HL-60 (cell line): ENCODE measurements around the gene PALLD.

Source experiments
- DNase-seq, 2 experiments: peaks; one replicate each; pipeline ENCODE4 v3.0.0-alpha.2; 2010 to 2020; ENCODE audit warnings: low read depth in 1 of 2, low spot score in 1 of 2
- H3K27ac ChIP-seq: fragments of 250-450 bp; sonication (Bioruptor Pico); replicated peaks from 2 replicates; pipeline ENCODE4 v1.5.1; 2020; ENCODE audit warnings: mild to moderate bottlenecking, moderate library complexity
- H3K27me3 ChIP-seq: fragments of 250-450 bp; sonication (Bioruptor Pico); 2 replicates; pipeline ENCODE4 v1.5.1; 2021; ENCODE audit warnings: mild to moderate bottlenecking, moderate library complexity; ENCODE audit not compliant: insufficient read depth, poor library complexity, severe bottlenecking
- H3K4me3 ChIP-seq: replicated peaks from 2 replicates; pipeline ENCODE4 v1.5.1; 2011; ENCODE audit warnings: mild to moderate bottlenecking, control low read depth, low read length; ENCODE audit not compliant: insufficient read depth
- GABPA ChIP-seq: IDR thresholded peaks from 2 replicates; pipeline ENCODE4 v1.6.1; 2012; ENCODE audit warnings: low read depth
- POLR2AphosphoS5 ChIP-seq: IDR thresholded peaks from 2 replicates; pipeline ENCODE4 v1.6.1; 2012; ENCODE audit warnings: low read depth
- SPI1 ChIP-seq: IDR thresholded peaks from 2 replicates; pipeline ENCODE4 v1.6.1; 2012; ENCODE audit warnings: low read depth, mild to moderate bottlenecking, borderline replicate concordance
- TF ChIP-seq, protein P1 (sequence below): IDR thresholded peaks from one replicate; pipeline ENCODE4 v1.5.1; 2011; ENCODE audit warnings: low read length, control low read depth, inconsistent platforms; ENCODE audit not compliant: insufficient read depth
- TF ChIP-seq, protein P2 (sequence below): IDR thresholded peaks from 2 replicates; pipeline ENCODE4 v1.6.1; 2012; ENCODE audit warnings: low read depth; ENCODE audit not compliant: insufficient replicate concordance

Gene PALLD

DNA sequence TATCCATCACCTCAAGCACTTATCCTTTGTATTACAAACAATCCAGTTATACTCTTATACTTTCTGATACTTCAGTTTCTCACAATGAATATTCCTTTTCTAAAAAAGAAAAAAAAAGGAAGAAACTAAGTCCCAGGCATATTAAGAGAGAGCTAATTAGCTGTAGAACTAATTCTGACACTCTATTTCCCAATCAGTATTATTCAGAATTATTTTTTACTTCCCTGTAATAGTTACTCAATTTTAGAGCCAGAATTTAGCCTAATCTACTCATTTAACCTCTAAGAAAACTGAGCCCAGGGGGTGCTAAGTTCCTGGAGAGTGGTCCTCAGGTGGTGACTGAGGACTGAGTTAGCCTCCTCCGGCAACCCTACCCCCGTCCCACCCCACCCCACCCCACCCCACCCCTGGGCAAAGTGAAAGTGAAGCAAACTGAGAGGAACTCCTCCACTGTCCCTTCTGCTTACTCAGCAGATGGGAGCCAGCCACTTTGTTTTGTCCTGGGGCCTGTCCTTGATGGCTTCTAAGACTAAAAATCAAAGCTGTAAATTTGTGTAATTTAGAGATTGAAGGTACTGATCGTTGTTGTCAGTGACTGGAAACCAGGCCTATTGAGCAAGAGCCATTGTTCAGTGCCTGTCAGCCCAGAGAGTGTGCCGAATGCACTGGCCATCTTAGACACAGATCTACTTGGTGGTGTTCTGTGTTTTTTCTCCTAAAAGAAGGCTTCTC lies 351.1 kb downstream of the PALLD start:
- no peak for DNase-seq
- no peak overlapping the region for H3K27ac ChIP-seq

DNA sequence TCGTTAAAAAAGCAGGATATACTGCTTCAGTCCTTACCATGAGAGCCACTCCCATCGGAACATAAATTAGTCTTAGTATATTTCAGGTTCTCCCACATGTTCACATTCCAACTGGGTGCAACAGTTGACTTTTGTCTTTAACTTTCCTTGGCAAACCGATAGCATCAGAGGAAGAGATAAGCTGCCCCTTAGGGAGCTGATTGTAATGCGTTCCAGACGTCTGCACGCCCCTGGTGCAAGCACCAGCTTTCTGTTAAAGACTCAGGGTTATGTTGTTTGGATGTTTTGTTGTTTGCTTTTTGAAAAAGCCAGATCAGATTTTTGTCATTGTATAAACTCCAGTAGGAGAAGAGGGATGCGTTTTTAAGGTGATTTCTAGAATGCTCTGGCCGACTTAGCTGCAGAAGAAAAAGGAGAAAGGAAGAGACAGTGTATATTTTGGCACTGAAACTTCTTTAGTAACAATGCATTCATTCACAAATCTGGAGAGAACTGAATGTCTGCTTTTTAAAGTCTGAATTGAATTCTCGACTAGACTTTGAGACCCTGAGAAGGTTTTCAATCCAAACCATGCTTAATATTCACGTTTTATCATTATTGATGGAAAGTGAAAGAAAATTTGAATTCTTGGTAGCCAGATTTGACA lies 352.3 kb downstream of the PALLD start:
- TF ChIP-seq, protein P1, sequence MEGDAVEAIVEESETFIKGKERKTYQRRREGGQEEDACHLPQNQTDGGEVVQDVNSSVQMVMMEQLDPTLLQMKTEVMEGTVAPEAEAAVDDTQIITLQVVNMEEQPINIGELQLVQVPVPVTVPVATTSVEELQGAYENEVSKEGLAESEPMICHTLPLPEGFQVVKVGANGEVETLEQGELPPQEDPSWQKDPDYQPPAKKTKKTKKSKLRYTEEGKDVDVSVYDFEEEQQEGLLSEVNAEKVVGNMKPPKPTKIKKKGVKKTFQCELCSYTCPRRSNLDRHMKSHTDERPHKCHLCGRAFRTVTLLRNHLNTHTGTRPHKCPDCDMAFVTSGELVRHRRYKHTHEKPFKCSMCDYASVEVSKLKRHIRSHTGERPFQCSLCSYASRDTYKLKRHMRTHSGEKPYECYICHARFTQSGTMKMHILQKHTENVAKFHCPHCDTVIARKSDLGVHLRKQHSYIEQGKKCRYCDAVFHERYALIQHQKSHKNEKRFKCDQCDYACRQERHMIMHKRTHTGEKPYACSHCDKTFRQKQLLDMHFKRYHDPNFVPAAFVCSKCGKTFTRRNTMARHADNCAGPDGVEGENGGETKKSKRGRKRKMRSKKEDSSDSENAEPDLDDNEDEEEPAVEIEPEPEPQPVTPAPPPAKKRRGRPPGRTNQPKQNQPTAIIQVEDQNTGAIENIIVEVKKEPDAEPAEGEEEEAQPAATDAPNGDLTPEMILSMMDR: no peak
- no peak for TF ChIP-seq GABPA
- TF ChIP-seq, protein P2, sequence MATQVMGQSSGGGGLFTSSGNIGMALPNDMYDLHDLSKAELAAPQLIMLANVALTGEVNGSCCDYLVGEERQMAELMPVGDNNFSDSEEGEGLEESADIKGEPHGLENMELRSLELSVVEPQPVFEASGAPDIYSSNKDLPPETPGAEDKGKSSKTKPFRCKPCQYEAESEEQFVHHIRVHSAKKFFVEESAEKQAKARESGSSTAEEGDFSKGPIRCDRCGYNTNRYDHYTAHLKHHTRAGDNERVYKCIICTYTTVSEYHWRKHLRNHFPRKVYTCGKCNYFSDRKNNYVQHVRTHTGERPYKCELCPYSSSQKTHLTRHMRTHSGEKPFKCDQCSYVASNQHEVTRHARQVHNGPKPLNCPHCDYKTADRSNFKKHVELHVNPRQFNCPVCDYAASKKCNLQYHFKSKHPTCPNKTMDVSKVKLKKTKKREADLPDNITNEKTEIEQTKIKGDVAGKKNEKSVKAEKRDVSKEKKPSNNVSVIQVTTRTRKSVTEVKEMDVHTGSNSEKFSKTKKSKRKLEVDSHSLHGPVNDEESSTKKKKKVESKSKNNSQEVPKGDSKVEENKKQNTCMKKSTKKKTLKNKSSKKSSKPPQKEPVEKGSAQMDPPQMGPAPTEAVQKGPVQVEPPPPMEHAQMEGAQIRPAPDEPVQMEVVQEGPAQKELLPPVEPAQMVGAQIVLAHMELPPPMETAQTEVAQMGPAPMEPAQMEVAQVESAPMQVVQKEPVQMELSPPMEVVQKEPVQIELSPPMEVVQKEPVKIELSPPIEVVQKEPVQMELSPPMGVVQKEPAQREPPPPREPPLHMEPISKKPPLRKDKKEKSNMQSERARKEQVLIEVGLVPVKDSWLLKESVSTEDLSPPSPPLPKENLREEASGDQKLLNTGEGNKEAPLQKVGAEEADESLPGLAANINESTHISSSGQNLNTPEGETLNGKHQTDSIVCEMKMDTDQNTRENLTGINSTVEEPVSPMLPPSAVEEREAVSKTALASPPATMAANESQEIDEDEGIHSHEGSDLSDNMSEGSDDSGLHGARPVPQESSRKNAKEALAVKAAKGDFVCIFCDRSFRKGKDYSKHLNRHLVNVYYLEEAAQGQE: no peak
- no peak for TF ChIP-seq SPI1
- no peak for TF ChIP-seq POLR2AphosphoS5
- no peak for DNase-seq
- no peak overlapping the region for H3K4me3 ChIP-seq
- no peak overlapping the region for H3K27ac ChIP-seq
- H3K27me3 ChIP-seq: no peaks in the 10 kb centered on the region

More for the DNA sequence above, 351.1 kb downstream of the PALLD start:
- Histone ChIP-seq H3K27me3 (no peaks in the 10 kb centered on the region), H3K4me3 (no peak overlapping the region)
- TF ChIP-seq, protein P2: no peak
- TF ChIP-seq GABPA (no peak), SPI1 (no peak), POLR2AphosphoS5 (no peak)
- TF ChIP-seq, protein P1: no peak

DNA sequence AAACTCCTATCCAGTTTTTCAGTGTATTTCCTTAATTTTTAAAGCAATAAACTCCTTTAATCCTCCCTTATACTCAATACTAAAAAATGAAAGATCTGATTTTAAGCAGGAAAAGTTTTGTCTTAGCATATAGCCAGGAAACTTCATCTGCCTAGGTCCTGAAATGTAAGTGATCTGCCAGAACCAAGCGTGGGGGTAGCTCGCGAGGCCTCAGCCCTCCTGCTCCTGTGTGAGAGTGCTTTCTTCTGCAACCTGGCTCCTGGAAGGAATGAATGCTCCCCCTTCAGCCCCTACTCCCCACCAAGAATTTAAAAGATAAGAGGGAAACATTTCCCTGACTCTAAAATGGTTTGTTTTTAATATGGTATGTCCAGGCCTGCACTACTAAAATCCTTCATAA lies 353.1 kb downstream of the PALLD start:
- DNase-seq: no peak
- Histone ChIP-seq H3K27ac (no peak overlapping the region), H3K27me3 (no peaks in the 10 kb centered on the region), H3K4me3 (no peak overlapping the region)
- TF ChIP-seq GABPA (no peak), POLR2AphosphoS5 (no peak)

DNA sequence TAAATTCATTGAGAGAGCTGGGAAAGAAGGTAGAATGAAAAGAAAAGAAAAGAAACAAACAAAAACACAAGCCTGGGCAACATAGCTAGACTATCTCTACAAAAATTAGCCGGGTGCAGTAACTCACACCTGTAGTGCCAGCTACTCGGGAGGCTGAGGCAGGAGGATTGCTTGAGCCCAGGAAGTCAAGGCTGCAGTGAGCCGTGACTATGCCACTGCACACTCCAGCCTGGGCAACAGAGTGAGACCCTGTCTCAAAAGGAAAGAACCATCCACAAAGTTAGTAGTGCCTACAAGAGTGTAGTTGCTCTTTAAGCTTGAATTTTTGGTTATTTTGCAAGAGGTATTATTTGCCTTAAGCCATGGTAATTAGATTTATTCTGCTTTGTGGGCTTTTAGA lies 355.5 kb downstream of the PALLD start:
- H3K27ac ChIP-seq: no peak overlapping the region
- DNase-seq: no peak
- TF ChIP-seq GABPA: no peak
- TF ChIP-seq, protein P1: no peak
- no peak for TF ChIP-seq POLR2AphosphoS5
- no peak for TF ChIP-seq SPI1
- TF ChIP-seq, protein P2: no peak
- H3K4me3 ChIP-seq: no peak overlapping the region
- no peaks in the 10 kb centered on the region for H3K27me3 ChIP-seq
